AG09309 (cell line): ENCODE measurements around the gene RIPPLY1.

ENCODE experiments used
- DNase-seq: peaks from one replicate; pipeline ENCODE4 v3.0.0-alpha.2; 2010; ENCODE audit warnings: low read depth
- H3K4me3 ChIP-seq: 2 replicates; pipeline ENCODE4 v1.5.1; 2011; ENCODE audit warnings: mild to moderate bottlenecking, low read depth, low read length, moderate library complexity; ENCODE audit not compliant: control insufficient read depth
- CTCF ChIP-seq: IDR thresholded peaks from 2 replicates; pipeline ENCODE4 v1.5.1; 2011; ENCODE audit warnings: mild to moderate bottlenecking, low read depth, low read length, inconsistent platforms; ENCODE audit not compliant: insufficient read depth, control insufficient read depth; ENCODE audit errors: missing control alignments

RIPPLY1 gene

DNA sequence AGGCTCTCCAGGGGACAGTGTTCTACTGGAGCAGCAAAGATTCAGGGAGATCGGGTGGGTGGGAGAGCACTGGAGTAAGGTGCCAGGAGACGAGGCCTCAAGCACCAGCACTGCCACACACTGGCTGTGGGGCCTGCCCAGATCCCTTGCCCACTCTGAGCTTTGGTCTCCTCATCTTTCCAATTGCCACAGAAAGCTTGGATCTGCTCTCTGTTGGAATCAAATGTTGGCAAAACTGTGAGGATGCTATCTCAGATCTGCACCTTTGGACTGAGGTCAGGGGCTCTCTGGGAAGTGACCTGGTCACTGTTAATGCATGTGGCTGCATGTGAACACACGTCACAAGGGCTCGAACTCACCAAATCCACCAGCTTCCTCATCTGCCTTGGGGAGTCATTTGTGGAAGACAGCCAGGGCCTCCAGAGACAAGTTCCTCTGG lies 1.3 kb downstream of the RIPPLY1 start:
- no peak overlapping the region for H3K4me3 ChIP-seq
- TF ChIP-seq CTCF, result no peak

DNA sequence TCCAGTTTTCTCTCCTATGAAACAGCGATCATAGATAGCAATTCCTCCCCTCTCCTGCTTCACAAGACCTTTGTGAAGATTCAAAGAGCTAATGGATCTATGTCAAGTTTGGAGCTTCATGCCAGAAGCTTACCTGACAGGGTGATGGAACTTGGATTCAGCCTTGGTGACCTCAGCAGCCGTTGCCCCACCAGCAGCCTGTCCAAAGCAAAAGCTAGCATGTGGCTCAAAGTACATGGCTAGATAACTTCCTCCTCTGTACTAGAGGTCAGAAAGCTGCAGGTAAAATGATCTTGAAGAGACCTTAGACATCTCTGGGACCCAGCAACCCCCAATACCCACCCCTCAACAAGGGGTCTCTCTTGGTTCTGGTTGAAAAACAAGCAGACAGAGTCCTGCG lies 1.8 kb downstream of the RIPPLY1 start:
- H3K4me3 ChIP-seq, result no peak overlapping the region
- TF ChIP-seq CTCF, result no peak
- no peak for DNase-seq

More for the DNA sequence above, 1.3 kb downstream of the RIPPLY1 start:
- DNase-seq, result no peak

- TF ChIP-seq CTCF, result no peak
- H3K4me3 ChIP-seq, result no peak overlapping the region
- no peak for DNase-seq
Observed at GRCh38 chrX:106899841-106900240, 3.3 kb downstream of the RIPPLY1 start.

DNA sequence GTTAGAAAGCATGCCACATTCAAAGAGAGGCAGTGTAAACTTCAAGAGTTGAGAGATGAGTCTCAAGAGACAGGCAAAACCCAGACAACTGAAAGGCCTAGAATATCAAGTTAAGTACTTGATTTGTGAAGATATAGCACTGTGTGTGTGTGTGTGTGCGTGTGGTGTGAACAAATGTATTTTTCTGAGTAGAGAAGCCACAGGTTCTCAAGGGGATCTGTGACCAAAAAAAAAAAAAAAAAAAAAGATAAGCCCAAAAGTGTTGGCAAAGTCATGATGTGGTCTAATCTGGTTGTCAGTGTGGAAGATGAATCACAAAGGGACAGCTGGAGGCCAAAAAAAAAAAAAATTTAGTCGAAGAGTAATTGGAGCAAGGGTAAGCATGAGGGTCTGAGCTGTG lies 3.9 kb downstream of the RIPPLY1 start:
- H3K4me3 ChIP-seq, result no peak overlapping the region
- DNase-seq, result no peak
- TF ChIP-seq CTCF, result no peak

- TF ChIP-seq CTCF, result peak; percentile 29
- no peak overlapping the region for H3K4me3 ChIP-seq
- DNase-seq, result no peak
Observed at GRCh38 chrX:106898462-106898861, 4.7 kb downstream of the RIPPLY1 start.

- DNase-seq, result no peak
- no peak overlapping the region for H3K4me3 ChIP-seq
- TF ChIP-seq CTCF, result no peak
Observed at GRCh38 chrX:106897259-106897658, 5.9 kb downstream of the RIPPLY1 start.

GRCh38 chrX:106894978-106895452 lies 8.1 kb downstream of the RIPPLY1 start:
- DNase-seq, result peak; percentile 20
- no peak for TF ChIP-seq CTCF
- H3K4me3 ChIP-seq, result no peak overlapping the region
